GM18502 (cell line): ENCODE results near the gene PGAP3.
"Not testable (repeated sequence)": the region's sequence is repeated elsewhere in the genome, so short reads cannot be mapped to it uniquely, and the experiment has no call there.

ENCODE experiments used
- ATAC-seq: cut with Tn5 transposase; IDR thresholded peaks from one replicate; pipeline ENCODE4 v1.9.1; 2021; ENCODE audit warnings: mild to moderate bottlenecking; ENCODE audit not compliant: unreplicated experiment, poor library complexity

PGAP3 gene

DNA sequence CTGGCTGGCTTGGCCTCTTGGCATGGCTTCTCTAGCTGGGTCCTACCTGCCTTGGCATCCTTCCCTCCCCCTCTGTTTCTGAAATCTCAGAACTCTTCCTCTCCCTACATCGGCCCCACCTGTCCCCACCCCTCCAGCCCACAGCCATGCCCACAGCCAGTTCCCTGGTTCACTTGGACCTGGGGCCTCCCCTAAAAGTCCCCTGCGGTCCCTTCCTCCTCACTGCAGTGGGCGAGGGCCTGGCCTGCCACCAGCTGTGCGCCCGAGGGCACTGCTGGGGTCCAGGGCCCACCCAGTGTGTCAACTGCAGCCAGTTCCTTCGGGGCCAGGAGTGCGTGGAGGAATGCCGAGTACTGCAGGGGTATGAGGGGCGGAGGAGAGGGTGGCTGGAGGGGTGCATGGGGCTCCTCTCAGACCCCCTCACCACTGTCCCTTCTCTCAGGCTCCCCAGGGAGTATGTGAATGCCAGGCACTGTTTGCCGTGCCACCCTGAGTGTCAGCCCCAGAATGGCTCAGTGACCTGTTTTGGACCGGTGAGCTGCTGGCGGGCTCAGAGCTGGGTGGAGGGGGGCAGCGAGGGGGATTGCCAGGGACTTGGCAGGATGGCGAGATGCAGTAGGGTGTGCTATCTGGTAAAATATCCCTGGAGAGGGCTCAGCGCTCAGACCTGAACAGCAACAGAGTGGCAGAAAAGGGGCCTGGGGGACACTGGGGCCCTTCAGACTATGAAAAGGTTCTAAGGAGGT, 28.4 kb upstream of the PGAP3 start:
- ATAC-seq, result no peak

DNA sequence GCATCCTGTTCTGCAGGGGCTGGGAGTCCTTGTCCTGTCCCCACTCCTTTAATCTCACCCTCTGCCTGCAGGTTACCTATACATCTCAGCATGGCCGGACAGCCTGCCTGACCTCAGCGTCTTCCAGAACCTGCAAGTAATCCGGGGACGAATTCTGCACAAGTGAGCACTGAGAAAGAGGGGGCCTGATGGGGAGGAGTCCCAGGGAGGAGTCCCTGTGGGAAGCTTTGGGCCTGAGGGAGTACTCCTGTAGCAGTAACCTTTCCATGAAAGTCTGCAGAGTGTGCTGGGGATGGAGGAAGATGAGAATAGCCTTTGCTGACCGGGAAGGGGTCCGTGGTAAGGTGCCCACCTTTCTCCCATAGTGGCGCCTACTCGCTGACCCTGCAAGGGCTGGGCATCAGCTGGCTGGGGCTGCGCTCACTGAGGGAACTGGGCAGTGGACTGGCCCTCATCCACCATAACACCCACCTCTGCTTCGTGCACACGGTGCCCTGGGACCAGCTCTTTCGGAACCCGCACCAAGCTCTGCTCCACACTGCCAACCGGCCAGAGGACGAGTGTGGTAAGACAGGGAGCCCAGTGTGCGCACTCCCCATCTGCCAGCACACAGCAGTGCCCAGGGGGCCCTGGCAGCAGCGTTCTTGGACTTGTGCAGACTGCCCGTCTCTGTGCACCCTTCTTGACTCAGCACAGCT, 27.7 kb upstream of the PGAP3 start:
- ATAC-seq, result no peak

DNA sequence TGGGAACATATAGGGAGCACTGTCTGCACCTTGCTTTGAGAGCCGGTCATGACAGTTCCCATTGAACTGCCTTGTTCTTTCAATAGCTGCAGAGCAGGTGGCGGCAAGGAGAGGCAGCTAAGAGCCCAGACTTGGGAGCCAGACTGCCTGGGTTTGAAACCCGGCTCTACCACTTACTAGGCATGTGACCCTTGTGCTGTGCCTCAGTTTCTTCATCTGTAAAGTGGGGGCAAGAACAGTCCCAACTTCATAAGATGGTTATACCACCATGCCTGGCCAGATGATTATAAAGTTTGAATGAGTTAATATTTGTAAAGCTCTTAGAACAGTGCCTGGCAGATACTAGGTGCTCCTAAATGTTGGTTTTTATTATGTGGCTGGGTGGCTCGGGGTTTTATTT, 26.4 kb upstream of the PGAP3 start:
- no peak for ATAC-seq

- ATAC-seq, result no peak
Measured at GRCh38 chr17:39711851-39712250, 24.0 kb upstream of the PGAP3 start.

DNA sequence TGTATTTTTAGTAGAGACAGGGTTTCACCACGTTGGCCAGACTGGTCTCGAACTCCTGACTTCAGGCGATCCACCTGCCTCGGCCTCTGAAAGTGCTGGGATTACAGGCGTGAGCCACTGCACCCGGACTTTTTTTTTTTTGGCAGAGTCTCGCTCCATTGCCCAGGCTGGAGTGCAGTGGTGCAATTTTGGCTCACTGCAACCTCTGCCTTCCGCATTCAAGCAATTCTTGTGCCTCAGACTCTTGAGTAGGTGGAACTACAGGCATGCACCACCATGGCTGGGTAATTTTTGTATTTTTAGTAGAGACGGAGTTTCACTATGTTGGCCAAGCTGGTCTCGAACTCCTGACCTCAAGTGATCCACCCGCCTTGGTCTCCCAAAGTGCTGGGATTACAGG, 23.2 kb upstream of the PGAP3 start:
- ATAC-seq, result not testable (repeated sequence)

GRCh38 chr17:39709998-39710964, 22.4 kb upstream of the PGAP3 start:
- no peak for ATAC-seq

DNA sequence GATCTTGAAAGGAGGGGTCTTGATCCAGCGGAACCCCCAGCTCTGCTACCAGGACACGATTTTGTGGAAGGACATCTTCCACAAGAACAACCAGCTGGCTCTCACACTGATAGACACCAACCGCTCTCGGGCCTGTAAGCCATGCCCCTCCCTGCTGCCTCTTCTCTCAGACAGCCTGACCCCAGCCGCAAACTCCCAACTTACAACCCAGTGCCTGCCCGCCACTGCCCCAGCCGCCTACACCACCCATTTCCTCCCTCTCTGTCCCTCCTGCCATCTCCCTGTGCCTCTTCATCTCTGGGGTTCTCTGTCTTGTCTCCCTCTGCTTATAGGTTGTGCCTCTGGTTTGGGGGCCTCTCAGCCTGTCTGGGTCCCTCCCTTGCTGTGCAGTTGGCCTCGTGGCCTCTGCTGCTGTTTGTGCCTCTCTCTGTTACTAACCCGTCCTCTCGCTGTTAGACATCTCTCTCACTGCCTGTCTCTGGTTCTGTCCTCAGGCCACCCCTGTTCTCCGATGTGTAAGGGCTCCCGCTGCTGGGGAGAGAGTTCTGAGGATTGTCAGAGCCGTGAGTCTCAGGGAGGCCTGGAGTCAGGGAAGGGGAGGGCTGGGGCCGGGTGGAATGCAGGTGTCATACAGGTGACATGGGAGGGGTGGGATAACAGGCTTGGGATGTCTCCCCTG, 21.6 kb upstream of the PGAP3 start:
- ATAC-seq, result no peak

DNA sequence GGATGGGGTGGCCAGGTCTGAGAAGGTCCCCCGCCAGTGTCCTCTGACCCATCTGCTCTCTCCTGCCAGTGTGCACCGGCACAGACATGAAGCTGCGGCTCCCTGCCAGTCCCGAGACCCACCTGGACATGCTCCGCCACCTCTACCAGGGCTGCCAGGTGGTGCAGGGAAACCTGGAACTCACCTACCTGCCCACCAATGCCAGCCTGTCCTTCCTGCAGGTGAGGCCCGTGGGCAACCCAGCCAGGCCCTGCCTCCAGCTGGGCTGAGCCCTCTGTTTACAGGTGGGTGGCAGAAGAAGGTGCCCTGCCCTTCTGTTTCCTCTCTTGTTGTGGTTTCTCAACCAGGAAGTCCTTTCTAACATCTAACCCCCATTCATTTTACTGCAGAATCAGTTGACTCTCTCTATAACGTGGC, 19.1 kb upstream of the PGAP3 start:
- ATAC-seq, result no peak

DNA sequence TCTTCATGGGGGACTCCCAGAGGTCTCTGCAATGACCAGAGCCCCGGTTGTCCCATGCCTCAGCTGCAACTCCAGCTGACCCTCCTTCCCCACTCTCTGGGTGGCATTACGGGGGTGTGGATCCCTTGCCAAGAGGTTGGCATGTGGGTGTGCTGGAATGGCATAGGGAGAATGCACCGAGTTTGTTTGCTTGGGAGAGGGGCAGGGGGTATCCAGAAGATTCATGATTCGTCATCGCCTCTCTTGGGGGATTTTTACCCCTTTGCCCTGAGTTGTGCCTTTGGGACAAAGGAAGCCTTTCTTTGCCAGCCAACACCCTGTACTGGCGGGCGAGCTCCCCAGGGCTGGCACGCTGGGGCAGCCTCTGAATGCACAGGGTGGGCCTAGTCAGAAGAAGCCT, 18.5 kb upstream of the PGAP3 start:
- no peak for ATAC-seq

GRCh38 chr17:39705786-39706348, 18.0 kb upstream of the PGAP3 start:
- no peak for ATAC-seq

- ATAC-seq, result no peak
Measured at GRCh38 chr17:39704821-39705551, 17.1 kb upstream of the PGAP3 start.

GRCh38 chr17:39703913-39704312, 16.1 kb upstream of the PGAP3 start:
- no peak for ATAC-seq

- ATAC-seq, result no peak
Measured at GRCh38 chr17:39702901-39703893, 15.3 kb upstream of the PGAP3 start.

- no peak for ATAC-seq
Measured at GRCh38 chr17:39701784-39702422, 14.0 kb upstream of the PGAP3 start.

DNA sequence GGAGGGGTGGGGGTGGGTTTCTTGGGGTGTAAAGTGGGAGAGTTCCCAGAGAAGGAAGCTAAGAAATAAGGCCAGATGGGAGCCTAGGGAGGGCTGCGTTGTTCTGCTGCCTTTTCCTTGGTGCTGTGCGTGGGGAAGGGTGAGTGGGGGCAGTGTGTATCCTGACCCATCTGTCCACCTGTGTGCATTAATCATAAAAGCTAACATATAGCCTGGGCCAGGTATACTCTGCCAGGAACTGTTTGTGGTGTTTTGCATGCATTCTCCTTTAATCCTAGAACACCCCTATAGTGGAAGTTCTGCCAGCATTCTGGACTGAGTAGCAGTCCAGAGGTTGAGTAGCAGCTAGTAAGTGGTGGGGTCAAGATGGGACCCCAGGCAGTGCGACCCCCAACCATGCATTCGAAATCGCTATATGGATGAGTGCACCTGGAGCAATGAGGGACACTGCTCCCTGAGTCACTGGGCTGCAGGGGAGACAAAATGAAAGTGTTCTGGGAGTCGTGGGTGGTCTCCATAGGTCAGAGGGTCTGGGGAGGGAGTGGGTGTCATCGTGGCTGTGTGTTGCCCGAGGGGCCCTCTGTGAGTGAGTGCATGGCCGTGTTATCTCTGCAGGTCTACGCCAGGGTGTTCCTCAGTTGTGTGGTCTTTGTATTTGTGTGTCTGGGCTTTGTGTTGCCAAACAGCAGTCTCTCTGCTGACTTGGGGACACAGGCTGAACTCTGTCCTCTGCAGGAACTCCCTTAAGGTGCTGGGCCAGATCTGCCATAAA, 13.3 kb upstream of the PGAP3 start:
- ATAC-seq, result no peak

DNA sequence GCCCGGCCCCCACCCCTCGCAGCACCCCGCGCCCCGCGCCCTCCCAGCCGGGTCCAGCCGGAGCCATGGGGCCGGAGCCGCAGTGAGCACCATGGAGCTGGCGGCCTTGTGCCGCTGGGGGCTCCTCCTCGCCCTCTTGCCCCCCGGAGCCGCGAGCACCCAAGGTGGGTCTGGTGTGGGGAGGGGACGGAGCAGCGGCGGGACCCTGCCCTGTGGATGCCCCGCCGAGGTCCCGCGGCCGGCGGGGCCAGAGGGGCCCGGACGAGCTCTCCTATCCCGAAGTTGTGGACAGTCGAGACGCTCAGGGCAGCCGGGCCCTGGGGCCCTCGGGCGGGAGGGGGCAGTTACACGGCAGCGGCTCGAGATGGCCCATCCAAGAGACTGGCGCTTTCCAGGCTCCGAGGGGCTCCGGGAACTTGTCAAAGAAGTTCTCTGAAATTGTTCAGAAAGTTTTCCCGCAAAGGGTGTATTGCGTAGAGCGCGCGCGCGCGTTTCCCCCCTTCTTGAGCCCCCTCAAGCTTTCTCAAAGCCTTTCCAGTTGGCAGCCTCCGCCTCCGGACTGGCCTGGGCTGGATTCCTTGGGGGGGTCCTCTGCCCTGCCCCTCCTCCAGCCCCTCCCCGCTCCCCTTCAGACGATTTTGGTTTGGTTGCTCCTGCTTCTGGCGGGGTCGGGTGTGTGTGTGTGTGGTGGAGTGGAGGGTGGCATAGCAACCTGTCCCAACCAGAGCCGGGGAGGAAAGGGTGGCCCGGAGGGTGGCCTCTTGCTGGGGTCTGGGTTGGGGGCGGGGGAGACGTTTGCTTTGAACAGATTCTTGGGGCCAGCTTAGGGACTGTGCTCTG, 12.5 kb upstream of the PGAP3 start:
- no peak for ATAC-seq
